GM19023 (cell line): ENCODE data around the gene GKAP1.
"Not testable (repeated sequence)": the region's sequence is repeated elsewhere in the genome, so short reads cannot be mapped to it uniquely, and the experiment has no call there.

ENCODE experiments used
- ATAC-seq: cut with Tn5 transposase; IDR thresholded peaks from one replicate; pipeline ENCODE4 v1.9.1; 2021; ENCODE audit warnings: mild to moderate bottlenecking, moderate library complexity; ENCODE audit not compliant: unreplicated experiment

Gene GKAP1

GRCh38 chr9:83817356-83818278, at the start of gene GKAP1:
Gene GKAP1 (minus strand): TSS chr9:83817769. CDS start chr9:83806517, 11,252 bp downstream.
- ATAC-seq, result peak; percentile 83

GRCh38 chr9:83849895-83850294, 32.3 kb upstream of the GKAP1 start:
- not testable (repeated sequence) for ATAC-seq

- ATAC-seq, result not testable (repeated sequence)
Measured at GRCh38 chr9:83837070-83837643, 19.6 kb upstream of the GKAP1 start.

GRCh38 chr9:83830426-83831071, 13.0 kb upstream of the GKAP1 start:
- ATAC-seq, result not testable (repeated sequence)

GRCh38 chr9:83824986-83825623, 7.5 kb upstream of the GKAP1 start:
- not testable (repeated sequence) for ATAC-seq

- ATAC-seq, result peak; percentile 7
Measured at GRCh38 chr9:83817011-83817355, 586 bp downstream of the GKAP1 start.

GRCh38 chr9:83815120-83815519, 2.4 kb downstream of the GKAP1 start:
- not testable (repeated sequence) for ATAC-seq

GRCh38 chr9:83809213-83809612, 8.4 kb downstream of the GKAP1 start:
- ATAC-seq, result not testable (repeated sequence)

- not testable (repeated sequence) for ATAC-seq
Measured at GRCh38 chr9:83804454-83804853, 13.1 kb downstream of the GKAP1 start.

GRCh38 chr9:83803941-83804340, 13.6 kb downstream of the GKAP1 start:
- ATAC-seq, result not testable (repeated sequence)

GRCh38 chr9:83800236-83801033, 17.1 kb downstream of the GKAP1 start:
- no peak for ATAC-seq

GRCh38 chr9:83794051-83794450, 23.5 kb downstream of the GKAP1 start:
- no peak for ATAC-seq

GRCh38 chr9:83792746-83793145, 24.8 kb downstream of the GKAP1 start:
- no peak for ATAC-seq

- no peak for ATAC-seq
Measured at GRCh38 chr9:83778164-83778563, 39.4 kb downstream of the GKAP1 start.

- ATAC-seq, result no peak
Measured at GRCh38 chr9:83775932-83776331, 41.6 kb downstream of the GKAP1 start.

- ATAC-seq, result no peak
Measured at GRCh38 chr9:83772860-83773259, 44.7 kb downstream of the GKAP1 start.

GRCh38 chr9:83765376-83765775, 52.2 kb downstream of the GKAP1 start:
- ATAC-seq, result no peak

GRCh38 chr9:83754383-83754977, 63.1 kb downstream of the GKAP1 start:
- peak; percentile 49 for ATAC-seq

- no peak for ATAC-seq
Measured at GRCh38 chr9:83749706-83750105, 67.9 kb downstream of the GKAP1 start.

GRCh38 chr9:83744206-83744605, 73.4 kb downstream of the GKAP1 start:
- no peak for ATAC-seq
